Activated naive CD8-positive, alpha-beta T cell treated with anti-CD3 and anti-CD28 coated beads for 36 hours (primary cell): Measurements from ENCODE around the gene CACHD1. TPM values are rescaled to one million over a fixed set of nuclear protein-coding genes. Genes with fewer than 3 reads are reported as not detected.

Source experiments
- DNase-seq: peaks from one replicate; pipeline ENCODE4 v3.0.0; 2021
- H3K27ac Mint-ChIP-seq: one replicate; pipeline ENCODE4 v1.8.0; 2022; ENCODE audit warnings: mild to moderate bottlenecking, moderate library complexity, mixed read lengths
- H3K27me3 Mint-ChIP-seq: one replicate; pipeline ENCODE4 v1.8.0; 2022; ENCODE audit warnings: mild to moderate bottlenecking, mixed read lengths
- H3K36me3 Mint-ChIP-seq: one replicate; pipeline ENCODE4 v1.8.0; 2021; ENCODE audit warnings: mild to moderate bottlenecking, mixed read lengths
- H3K4me1 Mint-ChIP-seq: one replicate; pipeline ENCODE4 v1.8.0; 2021; ENCODE audit warnings: mixed read lengths
- H3K4me3 Mint-ChIP-seq: one replicate; pipeline ENCODE4 v1.8.0; 2022; ENCODE audit warnings: mild to moderate bottlenecking, moderate library complexity, mixed read lengths
- H3K9me3 Mint-ChIP-seq: one replicate; pipeline ENCODE4 v1.8.0; 2022; ENCODE audit warnings: mixed read lengths
- total RNA-seq, 2 experiments: library from RNA; stranded (reverse); gene quantifications; one replicate each; pipeline ENCODE4 v1.2.3, GENCODE V29; 2021

CACHD1 gene
- total RNA-seq, 2 experiments from 2014 or later = 3.3 to 3.4 TPM

DNA sequence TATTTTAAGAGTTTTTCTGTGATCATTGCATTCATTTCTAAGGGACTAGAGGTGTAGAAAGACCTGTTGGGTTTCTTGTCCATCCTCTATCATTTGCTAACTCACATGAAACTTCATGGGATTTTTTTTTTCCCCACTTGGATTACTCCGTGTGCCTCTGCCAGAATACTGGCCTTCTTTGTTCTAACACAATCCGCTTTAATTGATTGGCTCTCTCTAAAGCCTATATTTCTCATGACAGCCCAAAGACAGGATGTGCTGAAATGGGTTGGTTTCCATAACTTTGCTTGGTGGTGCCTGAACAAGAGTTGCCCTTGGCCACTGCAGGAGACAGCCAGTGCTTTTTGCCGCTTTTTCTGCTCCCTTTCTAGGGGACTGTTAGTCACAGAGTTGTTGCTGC, 12.2 kb downstream of the CACHD1 start:
- no peak for DNase-seq
- Mint-ChIP-seq H3K27ac (no peak overlapping the region), H3K27me3 (no peaks in the 10 kb centered on the region), H3K4me3 (no peak overlapping the region), H3K9me3 (no peaks in the 10 kb centered on the region), H3K36me3 (no peaks in the 10 kb centered on the region), H3K4me1 (peaks cover 9% of the 10 kb centered on the region)

DNA sequence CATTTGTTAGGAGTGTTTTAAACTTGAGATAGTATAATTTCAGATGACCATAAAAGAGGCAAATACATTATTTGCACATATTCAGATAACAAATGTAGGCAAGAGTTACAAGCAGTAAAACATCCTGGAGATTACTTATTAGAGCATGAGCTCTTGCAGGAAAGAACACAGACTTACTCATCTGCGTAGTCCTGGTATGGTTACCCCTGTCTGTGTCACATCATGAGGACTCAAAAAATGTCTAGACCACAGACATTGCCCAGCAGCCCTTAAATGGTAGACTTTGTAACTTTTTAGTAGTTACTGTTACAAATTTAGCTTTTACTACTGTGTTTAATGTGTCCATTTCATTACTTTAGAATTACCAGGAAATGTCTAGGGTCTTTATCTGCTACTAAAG, 12.8 kb downstream of the CACHD1 start:
- Mint-ChIP-seq H3K4me1 (peaks cover 9% of the 10 kb centered on the region), H3K4me3 (no peak overlapping the region), H3K27ac (no peak overlapping the region), H3K27me3 (no peaks in the 10 kb centered on the region), H3K9me3 (no peaks in the 10 kb centered on the region), H3K36me3 (no peaks in the 10 kb centered on the region)
- DNase-seq = no peak

DNA sequence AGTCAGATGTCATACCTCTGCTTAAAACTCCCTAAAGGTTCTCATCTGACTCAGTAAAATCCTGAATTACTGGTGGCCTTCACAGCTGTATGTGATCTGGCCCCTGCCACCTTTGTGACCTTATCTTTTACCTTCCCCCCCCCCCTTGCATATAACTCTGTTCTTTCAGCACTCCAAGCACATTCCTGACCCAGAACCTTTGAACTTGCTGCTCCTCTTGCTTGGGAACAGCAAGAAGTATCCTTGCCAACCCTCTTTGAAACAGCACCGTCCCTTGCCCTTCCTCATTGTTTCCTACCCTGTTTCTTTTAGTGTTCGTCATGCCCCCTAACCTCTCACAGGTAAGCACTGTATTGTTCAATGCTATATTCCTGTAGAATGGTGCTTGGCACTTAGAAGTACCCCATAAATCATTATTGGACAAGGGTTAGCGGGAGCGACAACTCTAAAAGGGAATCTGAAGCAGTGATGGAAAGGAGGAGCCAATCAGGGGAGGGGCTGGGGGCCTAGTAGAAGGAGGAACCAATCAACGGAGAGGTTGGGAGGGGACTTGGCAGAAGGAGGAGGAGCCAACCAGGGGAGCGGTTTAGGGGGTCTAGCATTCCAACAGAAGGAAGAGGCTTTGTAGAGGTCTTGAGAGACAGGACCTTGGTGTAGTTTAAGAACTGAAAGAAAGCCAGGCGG, 13.9 kb downstream of the CACHD1 start:
- Mint-ChIP-seq H3K27ac (no peak overlapping the region), H3K36me3 (no peaks in the 10 kb centered on the region), H3K9me3 (no peaks in the 10 kb centered on the region), H3K4me3 (no peak overlapping the region), H3K27me3 (no peaks in the 10 kb centered on the region), H3K4me1 (peaks cover 12% of the 10 kb centered on the region)
- no peak for DNase-seq

DNA sequence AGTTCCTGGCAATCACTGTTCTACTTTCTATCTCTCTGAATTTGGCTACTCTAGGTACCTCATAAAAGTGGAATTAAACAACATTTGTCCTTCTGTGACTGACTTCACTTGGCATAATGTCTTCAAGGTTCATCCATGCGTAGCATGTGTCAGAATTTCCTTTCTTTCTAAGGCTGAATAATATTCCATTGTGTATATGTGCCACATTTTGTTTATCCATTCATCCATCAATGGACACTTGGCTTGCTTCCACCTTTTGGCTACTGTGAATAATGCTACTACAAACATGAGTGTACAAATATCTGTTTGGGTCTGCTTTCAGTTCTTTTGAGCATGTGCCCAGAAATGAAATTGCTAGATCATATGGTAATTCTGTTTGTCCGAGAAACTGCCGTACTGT, 14.7 kb downstream of the CACHD1 start:
- no peak for DNase-seq
- Mint-ChIP-seq H3K36me3 (no peaks in the 10 kb centered on the region), H3K9me3 (no peaks in the 10 kb centered on the region), H3K27ac (no peak overlapping the region), H3K4me3 (no peak overlapping the region), H3K4me1 (peaks cover 14% of the 10 kb centered on the region), H3K27me3 (no peaks in the 10 kb centered on the region)

DNA sequence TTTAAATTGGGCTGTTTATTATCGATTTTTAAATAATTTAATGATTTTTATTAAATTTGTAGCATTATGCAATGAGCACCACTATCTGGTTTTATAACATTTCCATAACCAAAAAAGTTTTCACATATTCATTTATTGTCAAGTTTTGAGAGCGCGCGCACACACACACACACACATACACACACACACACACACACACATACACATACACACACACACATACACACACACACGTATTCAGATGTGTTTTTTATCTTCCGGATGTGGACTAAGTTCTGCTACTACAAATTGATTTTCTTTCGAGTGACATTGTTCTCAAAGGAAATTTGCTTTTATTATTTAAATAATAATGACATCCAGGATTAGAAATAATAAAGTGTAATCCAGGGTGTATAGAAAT, 16.3 kb downstream of the CACHD1 start:
- H3K36me3 Mint-ChIP-seq = no peaks in the 10 kb centered on the region
- no peak overlapping the region for H3K4me3 Mint-ChIP-seq
- no peak overlapping the region for H3K27ac Mint-ChIP-seq
- peaks cover 23% of the 10 kb centered on the region for H3K4me1 Mint-ChIP-seq
- H3K9me3 Mint-ChIP-seq = no peaks in the 10 kb centered on the region
- no peak for DNase-seq
- no peaks in the 10 kb centered on the region for H3K27me3 Mint-ChIP-seq

DNA sequence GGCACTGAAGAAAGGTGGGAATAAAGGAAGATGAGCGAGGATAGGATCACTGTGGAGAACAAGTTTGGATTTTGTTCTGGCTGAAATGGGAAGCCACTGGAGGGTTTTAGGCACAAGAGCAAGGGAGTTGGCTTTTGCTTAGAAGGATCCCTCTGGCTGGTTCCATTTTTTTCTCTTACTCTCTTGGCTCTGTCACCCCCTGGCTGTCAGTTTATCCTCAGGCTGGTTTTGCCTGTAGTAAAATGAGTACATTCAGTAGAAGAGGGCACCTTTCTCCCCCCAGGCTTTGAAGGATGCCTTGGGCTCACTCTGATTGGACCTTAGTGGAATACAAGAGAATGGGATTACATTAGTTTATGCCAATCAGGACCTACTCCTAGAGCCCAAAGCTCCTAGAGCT, 17.1 kb downstream of the CACHD1 start:
- H3K4me3 Mint-ChIP-seq = no peak overlapping the region
- no peaks in the 10 kb centered on the region for H3K9me3 Mint-ChIP-seq
- no peak overlapping the region for H3K27ac Mint-ChIP-seq
- no peaks in the 10 kb centered on the region for H3K27me3 Mint-ChIP-seq
- no peaks in the 10 kb centered on the region for H3K36me3 Mint-ChIP-seq
- DNase-seq = no peak
- H3K4me1 Mint-ChIP-seq = peaks cover 24% of the 10 kb centered on the region

DNA sequence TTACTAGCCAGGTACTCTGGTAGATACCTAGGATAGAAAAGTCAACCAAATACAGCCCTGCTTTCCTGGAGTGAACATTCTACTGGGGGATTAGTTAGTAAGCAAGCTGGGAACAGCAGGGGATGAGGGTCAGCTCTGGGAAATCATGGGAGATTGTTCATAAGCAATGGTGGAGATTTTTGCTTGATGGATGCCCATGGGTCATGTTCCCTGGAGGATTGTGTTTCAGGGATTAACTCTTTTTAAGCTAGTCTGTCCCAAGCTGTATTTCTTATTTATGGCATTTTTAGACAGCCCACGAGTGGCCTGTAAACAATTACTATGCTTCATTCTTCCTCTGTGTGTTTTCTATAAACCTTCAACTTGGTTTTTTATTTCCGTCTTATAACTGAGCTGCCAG, 18.9 kb downstream of the CACHD1 start:
- DNase-seq = no peak
- Mint-ChIP-seq H3K27me3 (no peaks in the 10 kb centered on the region), H3K36me3 (no peaks in the 10 kb centered on the region), H3K4me3 (no peak overlapping the region), H3K27ac (no peak overlapping the region), H3K4me1 (peaks cover 21% of the 10 kb centered on the region), H3K9me3 (no peaks in the 10 kb centered on the region)

DNA sequence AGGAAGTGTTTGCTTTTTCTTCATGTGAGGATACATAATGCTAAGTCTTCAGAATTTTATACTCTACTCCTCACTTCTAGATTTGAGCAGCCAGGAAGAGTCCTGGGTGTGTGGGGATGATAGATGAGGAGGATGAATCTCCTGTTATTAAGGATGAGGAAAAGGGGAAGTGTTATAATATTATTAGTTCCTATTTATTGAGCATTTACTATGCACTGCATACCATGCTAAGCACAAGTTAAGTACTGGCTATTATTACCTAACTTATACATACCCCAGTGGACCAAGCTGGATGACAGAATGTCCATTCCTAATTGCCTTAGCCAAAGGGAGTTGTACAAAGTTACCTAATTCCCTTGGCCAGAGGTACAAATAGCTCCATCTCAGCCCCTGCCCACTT, 19.8 kb downstream of the CACHD1 start:
- Mint-ChIP-seq H3K9me3 (no peaks in the 10 kb centered on the region), H3K27me3 (no peaks in the 10 kb centered on the region), H3K27ac (peak overlapping the region; percentile 81), H3K36me3 (no peaks in the 10 kb centered on the region), H3K4me3 (no peak overlapping the region), H3K4me1 (peaks cover 26% of the 10 kb centered on the region)
- no peak for DNase-seq

DNA sequence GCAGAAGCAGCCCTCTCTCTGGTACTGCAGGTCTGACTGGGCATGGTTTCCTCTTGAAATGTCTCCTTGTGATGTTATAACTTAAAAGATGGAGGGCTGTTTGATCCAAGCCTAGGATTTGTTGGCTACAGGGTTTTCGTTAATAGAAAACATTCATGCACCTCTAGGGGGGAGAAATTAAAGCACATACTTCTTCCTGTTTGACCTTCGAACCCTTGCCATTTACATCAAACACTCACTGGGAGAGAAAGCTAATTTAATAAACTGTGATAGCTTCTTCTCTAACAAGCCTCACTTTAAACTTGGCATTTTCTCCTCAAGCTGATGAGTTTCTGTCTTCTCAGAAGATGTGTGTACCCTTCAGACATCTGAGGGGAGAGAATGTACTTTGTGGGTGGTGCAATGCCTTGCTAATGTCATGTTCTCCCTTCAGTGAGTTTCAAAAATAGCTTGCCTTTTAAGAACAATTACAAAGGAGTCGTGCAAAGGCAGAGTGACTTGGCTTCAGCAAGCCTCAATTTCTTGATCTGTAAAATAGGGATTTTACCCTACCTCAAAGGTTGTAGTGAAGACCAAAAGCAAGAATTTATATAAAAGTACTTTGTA, 20.4 kb downstream of the CACHD1 start:
- no peak for DNase-seq

DNA sequence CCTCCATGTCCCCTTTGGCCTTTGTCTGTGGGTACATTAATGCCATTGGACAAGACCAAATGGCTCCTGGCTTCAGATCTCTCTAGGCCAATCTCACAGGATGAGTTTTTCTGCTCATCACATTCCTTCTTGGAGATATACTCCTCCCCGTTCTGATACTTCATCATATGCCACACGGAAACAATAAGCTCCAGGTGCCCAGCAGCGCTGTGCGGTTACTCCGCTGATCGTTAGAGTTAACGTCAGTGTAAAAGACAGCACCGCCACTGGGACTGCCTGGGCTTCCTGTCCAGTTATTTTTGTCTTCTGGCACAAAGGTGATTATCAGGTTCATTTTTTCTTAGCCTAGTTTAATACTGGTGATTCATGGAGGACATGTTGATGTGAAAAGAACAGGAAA, 22.5 kb downstream of the CACHD1 start:
- DNase-seq = no peak
- Mint-ChIP-seq H3K36me3 (no peaks in the 10 kb centered on the region), H3K27me3 (no peaks in the 10 kb centered on the region), H3K4me1 (peaks cover 28% of the 10 kb centered on the region), H3K9me3 (no peaks in the 10 kb centered on the region), H3K27ac (no peak overlapping the region), H3K4me3 (no peak overlapping the region)

More for the DNA sequence above, 20.4 kb downstream of the CACHD1 start:
- H3K4me3 Mint-ChIP-seq = no peak overlapping the region
- no peaks in the 10 kb centered on the region for H3K9me3 Mint-ChIP-seq
- no peaks in the 10 kb centered on the region for H3K27me3 Mint-ChIP-seq
- peak overlapping the region; percentile 81 for H3K27ac Mint-ChIP-seq
- H3K4me1 Mint-ChIP-seq = peaks cover 29% of the 10 kb centered on the region
- H3K36me3 Mint-ChIP-seq = no peaks in the 10 kb centered on the region

DNA sequence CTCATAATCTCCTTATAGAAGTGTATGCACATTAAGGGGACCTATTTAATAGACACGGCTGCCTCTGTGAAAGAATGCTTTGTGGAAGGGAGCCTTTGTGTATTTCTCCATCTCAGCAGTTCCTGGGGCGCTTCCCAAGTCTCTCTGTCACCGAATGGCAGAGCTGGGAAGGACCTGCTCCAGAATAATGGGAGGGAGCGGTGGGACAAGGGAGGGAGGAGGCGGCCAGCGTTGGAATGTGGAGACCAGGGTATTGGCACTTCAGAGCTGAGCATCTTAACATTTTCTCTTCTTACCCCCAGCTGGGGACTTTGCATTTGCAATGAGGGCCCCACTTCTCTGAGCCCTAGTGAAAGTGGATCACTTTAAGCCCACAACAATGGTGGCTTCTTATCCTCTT, 23.9 kb downstream of the CACHD1 start:
- H3K4me3 Mint-ChIP-seq = no peak overlapping the region
- no peak overlapping the region for H3K27ac Mint-ChIP-seq
- H3K4me1 Mint-ChIP-seq = peaks cover 24% of the 10 kb centered on the region
- no peaks in the 10 kb centered on the region for H3K9me3 Mint-ChIP-seq
- H3K36me3 Mint-ChIP-seq = no peaks in the 10 kb centered on the region
- DNase-seq = no peak
- no peaks in the 10 kb centered on the region for H3K27me3 Mint-ChIP-seq

DNA sequence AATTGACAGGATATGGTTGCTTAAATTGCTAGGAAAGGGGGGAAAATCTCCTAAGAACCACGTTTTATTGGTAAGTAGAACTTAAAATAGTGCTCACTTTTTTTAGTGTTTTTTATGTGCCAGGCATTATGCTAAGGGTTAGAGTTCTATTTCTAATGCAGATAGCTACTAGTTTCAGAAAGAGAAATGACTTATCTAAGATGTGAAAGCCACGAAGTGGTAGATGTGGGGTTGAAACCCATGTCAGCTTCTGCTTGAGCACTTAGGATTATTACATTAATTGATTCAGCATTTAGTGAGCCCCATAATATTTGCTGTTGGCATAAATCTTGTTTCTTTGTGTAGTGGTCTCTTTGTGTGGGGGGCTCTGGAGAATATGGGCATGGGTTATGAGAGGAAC, 24.7 kb downstream of the CACHD1 start:
- Mint-ChIP-seq H3K9me3 (no peaks in the 10 kb centered on the region), H3K27me3 (no peaks in the 10 kb centered on the region), H3K27ac (no peak overlapping the region), H3K4me1 (peaks cover 22% of the 10 kb centered on the region), H3K36me3 (no peaks in the 10 kb centered on the region), H3K4me3 (no peak overlapping the region)
- DNase-seq = no peak

DNA sequence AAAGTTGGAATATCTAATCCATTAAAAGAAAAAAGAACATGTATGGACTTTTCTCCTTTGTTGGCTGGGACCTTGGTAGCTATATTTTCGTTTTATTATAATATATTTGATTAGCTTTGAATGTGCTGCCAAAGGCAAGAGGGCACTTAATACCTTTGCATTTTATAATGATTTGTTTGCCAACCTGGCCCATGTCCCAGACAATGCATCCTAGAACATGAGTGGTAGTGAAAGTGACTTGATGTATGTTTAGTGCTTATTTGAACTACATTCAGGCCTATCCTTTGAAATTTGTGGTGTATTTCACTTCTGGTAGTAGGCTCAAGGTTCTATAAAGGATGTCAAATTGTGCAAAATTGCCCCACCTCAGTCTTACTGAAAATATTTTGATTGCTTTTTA, 25.9 kb downstream of the CACHD1 start:
- Mint-ChIP-seq H3K36me3 (no peaks in the 10 kb centered on the region), H3K9me3 (no peaks in the 10 kb centered on the region), H3K27ac (no peak overlapping the region)

DNA sequence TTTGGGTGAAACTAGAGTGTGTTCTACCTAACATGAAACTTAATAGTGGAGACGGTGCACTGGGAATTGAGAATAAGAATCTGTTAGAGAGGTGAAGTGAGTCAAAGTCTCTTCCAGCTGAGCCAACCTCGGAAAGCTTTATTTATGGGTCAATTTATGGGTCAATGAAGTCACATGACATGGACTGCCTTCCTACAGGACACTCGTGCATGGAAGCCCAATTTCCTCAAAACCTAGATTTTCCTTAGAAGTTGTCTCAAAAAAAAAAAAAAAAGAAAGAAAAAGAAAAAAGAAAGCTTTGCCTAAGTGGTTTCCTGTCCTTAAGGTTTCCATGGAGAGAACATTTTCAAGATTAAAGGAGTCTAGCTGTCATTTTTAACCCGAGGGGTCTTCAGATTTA, 26.7 kb downstream of the CACHD1 start:
- no peaks in the 10 kb centered on the region for H3K9me3 Mint-ChIP-seq
- no peaks in the 10 kb centered on the region for H3K27me3 Mint-ChIP-seq
- peaks cover 11% of the 10 kb centered on the region for H3K4me1 Mint-ChIP-seq
- H3K4me3 Mint-ChIP-seq = no peak overlapping the region
- H3K36me3 Mint-ChIP-seq = no peaks in the 10 kb centered on the region
- H3K27ac Mint-ChIP-seq = no peak overlapping the region
- DNase-seq = no peak

More for the DNA sequence above, 25.9 kb downstream of the CACHD1 start:
- no peaks in the 10 kb centered on the region for H3K27me3 Mint-ChIP-seq
- no peak for DNase-seq
- H3K4me3 Mint-ChIP-seq = no peak overlapping the region
- peaks cover 13% of the 10 kb centered on the region for H3K4me1 Mint-ChIP-seq

DNA sequence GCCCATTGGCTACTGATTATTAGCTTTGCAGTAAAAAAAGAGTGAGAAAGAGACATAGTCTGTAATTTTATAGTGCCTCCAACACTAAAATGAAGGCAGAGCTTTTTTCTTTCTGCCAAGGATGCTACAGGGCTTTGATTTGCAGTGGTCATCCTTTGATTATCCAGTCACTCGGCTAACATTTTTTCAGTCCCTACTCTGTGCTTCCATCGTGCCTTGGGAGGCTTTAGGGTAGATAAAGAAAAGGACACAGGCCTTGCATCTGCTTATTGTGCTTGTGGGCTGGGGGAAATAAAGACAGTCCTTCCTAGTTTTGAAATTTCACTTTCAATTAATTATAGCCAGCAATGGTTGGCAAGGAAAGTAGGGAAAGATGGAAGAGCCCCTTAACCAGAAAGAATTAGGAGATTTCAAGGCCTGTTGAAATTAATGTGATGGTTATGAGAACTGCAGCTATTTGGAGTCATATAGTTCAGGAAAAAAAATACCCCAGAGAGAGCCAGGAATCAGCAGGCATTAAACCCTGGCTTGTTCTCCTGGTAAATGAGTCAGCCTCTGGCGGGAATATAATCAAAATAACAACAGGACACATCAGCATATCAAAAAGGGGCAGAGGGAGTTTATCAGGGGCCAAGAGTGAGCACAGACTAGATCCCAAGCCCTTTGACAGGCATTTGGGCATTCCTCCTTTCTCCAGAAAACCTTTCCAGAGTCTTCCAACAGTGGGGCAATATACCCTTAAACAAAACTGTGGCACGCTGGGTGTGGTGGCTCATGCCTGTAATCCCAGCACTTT, 27.4 kb downstream of the CACHD1 start:
- no peaks in the 10 kb centered on the region for H3K9me3 Mint-ChIP-seq
- no peak overlapping the region for H3K4me3 Mint-ChIP-seq
- no peak overlapping the region for H3K27ac Mint-ChIP-seq
- no peak for DNase-seq
- H3K4me1 Mint-ChIP-seq = peaks cover 11% of the 10 kb centered on the region
- no peaks in the 10 kb centered on the region for H3K36me3 Mint-ChIP-seq
- no peaks in the 10 kb centered on the region for H3K27me3 Mint-ChIP-seq
